HL-60 (cell line): ENCODE data around the gene ITFG1.

Experiments used
- DNase-seq, 2 experiments: peaks; one replicate each; pipeline ENCODE4 v3.0.0-alpha.2; 2010 to 2020; ENCODE audit warnings: low read depth in 1 of 2, low spot score in 1 of 2
- H3K27ac ChIP-seq: fragments of 250-450 bp; sonication (Bioruptor Pico); replicated peaks from 2 replicates; pipeline ENCODE4 v1.5.1; 2020; ENCODE audit warnings: mild to moderate bottlenecking, moderate library complexity
- H3K27me3 ChIP-seq: fragments of 250-450 bp; sonication (Bioruptor Pico); 2 replicates; pipeline ENCODE4 v1.5.1; 2021; ENCODE audit warnings: mild to moderate bottlenecking, moderate library complexity; ENCODE audit not compliant: insufficient read depth, poor library complexity, severe bottlenecking
- H3K4me3 ChIP-seq: replicated peaks from 2 replicates; pipeline ENCODE4 v1.5.1; 2011; ENCODE audit warnings: mild to moderate bottlenecking, control low read depth, low read length; ENCODE audit not compliant: insufficient read depth
- GABPA ChIP-seq: IDR thresholded peaks from 2 replicates; pipeline ENCODE4 v1.6.1; 2012; ENCODE audit warnings: low read depth
- POLR2AphosphoS5 ChIP-seq: IDR thresholded peaks from 2 replicates; pipeline ENCODE4 v1.6.1; 2012; ENCODE audit warnings: low read depth
- SPI1 ChIP-seq: IDR thresholded peaks from 2 replicates; pipeline ENCODE4 v1.6.1; 2012; ENCODE audit warnings: low read depth, mild to moderate bottlenecking, borderline replicate concordance
- TF ChIP-seq, protein P1 (sequence below): IDR thresholded peaks from 2 replicates; pipeline ENCODE4 v1.6.1; 2012; ENCODE audit warnings: low read depth; ENCODE audit not compliant: insufficient replicate concordance
- TF ChIP-seq, protein P2 (sequence below): IDR thresholded peaks from one replicate; pipeline ENCODE4 v1.5.1; 2011; ENCODE audit warnings: low read length, control low read depth, inconsistent platforms; ENCODE audit not compliant: insufficient read depth

ITFG1 gene

DNA sequence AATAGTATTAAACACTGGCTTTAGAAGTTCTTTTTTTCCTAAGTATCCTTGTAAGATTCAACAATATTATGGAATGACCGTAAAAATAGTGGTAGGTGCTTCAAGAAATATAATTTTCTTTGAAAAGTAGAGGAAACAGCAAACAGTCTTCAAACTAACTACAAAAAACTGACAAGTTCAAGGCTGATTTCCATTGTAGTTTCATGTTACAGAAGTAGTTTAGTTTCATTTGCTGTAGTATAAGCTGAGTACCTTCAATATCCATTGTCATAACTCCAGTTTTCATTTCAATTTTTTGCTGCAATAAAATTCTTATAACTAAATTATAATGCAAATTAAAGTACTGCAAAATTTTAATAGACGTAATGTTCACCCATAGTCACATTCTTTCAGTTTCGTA, 19.5 kb upstream of the ITFG1 start:
- no peak overlapping the region for H3K27ac ChIP-seq
- DNase-seq: no peak
- H3K4me3 ChIP-seq: no peak overlapping the region
- H3K27me3 ChIP-seq: no peaks in the 10 kb centered on the region
- TF ChIP-seq, protein P1, sequence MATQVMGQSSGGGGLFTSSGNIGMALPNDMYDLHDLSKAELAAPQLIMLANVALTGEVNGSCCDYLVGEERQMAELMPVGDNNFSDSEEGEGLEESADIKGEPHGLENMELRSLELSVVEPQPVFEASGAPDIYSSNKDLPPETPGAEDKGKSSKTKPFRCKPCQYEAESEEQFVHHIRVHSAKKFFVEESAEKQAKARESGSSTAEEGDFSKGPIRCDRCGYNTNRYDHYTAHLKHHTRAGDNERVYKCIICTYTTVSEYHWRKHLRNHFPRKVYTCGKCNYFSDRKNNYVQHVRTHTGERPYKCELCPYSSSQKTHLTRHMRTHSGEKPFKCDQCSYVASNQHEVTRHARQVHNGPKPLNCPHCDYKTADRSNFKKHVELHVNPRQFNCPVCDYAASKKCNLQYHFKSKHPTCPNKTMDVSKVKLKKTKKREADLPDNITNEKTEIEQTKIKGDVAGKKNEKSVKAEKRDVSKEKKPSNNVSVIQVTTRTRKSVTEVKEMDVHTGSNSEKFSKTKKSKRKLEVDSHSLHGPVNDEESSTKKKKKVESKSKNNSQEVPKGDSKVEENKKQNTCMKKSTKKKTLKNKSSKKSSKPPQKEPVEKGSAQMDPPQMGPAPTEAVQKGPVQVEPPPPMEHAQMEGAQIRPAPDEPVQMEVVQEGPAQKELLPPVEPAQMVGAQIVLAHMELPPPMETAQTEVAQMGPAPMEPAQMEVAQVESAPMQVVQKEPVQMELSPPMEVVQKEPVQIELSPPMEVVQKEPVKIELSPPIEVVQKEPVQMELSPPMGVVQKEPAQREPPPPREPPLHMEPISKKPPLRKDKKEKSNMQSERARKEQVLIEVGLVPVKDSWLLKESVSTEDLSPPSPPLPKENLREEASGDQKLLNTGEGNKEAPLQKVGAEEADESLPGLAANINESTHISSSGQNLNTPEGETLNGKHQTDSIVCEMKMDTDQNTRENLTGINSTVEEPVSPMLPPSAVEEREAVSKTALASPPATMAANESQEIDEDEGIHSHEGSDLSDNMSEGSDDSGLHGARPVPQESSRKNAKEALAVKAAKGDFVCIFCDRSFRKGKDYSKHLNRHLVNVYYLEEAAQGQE: no peak
- TF ChIP-seq, protein P2, sequence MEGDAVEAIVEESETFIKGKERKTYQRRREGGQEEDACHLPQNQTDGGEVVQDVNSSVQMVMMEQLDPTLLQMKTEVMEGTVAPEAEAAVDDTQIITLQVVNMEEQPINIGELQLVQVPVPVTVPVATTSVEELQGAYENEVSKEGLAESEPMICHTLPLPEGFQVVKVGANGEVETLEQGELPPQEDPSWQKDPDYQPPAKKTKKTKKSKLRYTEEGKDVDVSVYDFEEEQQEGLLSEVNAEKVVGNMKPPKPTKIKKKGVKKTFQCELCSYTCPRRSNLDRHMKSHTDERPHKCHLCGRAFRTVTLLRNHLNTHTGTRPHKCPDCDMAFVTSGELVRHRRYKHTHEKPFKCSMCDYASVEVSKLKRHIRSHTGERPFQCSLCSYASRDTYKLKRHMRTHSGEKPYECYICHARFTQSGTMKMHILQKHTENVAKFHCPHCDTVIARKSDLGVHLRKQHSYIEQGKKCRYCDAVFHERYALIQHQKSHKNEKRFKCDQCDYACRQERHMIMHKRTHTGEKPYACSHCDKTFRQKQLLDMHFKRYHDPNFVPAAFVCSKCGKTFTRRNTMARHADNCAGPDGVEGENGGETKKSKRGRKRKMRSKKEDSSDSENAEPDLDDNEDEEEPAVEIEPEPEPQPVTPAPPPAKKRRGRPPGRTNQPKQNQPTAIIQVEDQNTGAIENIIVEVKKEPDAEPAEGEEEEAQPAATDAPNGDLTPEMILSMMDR: no peak
- TF ChIP-seq SPI1: no peak
- TF ChIP-seq GABPA: no peak
- TF ChIP-seq POLR2AphosphoS5: no peak

DNA sequence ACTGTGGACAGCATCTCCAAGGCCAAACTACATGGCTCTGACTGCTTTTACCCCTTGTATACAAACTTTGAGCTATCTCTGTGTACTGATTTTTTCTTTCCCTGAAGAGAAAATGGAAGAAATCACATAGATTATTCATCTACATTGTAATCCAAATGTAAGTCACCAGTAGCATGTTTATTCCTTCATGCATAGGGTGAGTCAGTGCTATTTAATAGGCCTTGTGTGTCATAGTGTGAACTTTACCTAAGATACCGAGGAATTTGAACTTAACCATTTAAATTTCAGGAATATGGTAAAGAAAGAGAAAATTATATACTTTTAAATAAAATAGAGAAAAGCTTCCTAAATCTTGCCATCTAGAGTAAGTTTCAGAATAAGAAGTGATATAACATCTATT, 16.8 kb upstream of the ITFG1 start:
- Histone ChIP-seq H3K27me3 (no peaks in the 10 kb centered on the region), H3K27ac (no peak overlapping the region), H3K4me3 (no peak overlapping the region)
- no peak for DNase-seq
- no peak for TF ChIP-seq SPI1
- TF ChIP-seq, protein P2: no peak
- TF ChIP-seq, protein P1: no peak
- TF ChIP-seq POLR2AphosphoS5: no peak
- no peak for TF ChIP-seq GABPA

DNA sequence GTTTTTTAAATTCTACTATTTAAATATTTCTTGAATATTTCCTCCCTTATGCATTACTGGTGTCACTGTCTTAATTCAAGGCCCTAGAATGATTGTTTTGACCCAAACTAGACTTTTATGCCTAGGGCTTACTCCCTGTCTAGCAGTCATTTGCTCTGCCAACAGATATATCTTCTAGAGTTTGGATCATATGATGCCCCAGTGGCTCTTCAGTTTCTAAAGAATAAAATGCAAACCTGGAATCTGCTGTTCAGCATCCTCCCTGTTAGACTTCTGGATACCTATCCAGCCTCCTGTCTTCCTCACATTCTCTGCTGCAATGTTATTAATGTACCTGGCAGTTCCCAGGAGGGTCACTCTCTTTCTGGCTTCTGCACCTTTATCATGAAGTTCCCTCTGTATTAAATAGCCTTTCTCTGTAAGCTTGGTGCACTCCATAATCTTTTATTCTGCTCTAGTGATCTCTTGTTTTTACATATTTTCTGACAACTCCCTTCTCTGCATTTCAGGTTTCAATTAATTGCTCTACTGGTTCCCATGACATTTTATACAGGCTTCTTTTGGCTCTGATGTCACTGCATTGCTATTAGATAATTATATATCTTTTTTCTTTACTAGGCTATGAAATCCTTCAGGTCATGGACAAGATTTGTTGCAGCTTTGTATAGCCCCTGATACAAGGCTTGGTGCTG, 15.9 kb upstream of the ITFG1 start:
- no peaks in the 10 kb centered on the region for H3K27me3 ChIP-seq
- H3K4me3 ChIP-seq: no peak overlapping the region
- DNase-seq: no peak
- TF ChIP-seq GABPA: no peak
- H3K27ac ChIP-seq: no peak overlapping the region

DNA sequence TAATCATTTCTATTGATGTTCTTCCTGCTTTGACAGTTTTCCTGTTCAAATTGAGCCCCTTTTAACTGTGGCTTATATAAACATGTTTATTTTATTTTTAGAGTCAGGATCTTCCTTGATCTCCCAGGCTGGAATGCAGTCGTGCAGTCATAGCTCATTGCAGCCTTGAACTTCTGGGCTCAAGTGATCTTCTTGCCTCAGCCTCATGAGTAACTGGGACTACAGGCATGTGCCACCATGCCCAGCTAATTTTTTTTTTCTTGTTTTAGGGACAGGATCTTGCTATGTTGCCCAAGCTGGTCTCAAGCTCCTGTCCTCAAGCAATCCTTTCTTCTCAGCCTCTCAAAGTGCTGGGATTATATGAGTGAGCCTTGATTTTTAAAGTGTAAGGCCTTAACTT, 14.9 kb upstream of the ITFG1 start:
- no peak for TF ChIP-seq POLR2AphosphoS5
- TF ChIP-seq, protein P1: no peak
- TF ChIP-seq, protein P2: no peak
- no peak for TF ChIP-seq SPI1
- TF ChIP-seq GABPA: no peak
- Histone ChIP-seq H3K27ac (no peak overlapping the region), H3K4me3 (no peak overlapping the region), H3K27me3 (no peaks in the 10 kb centered on the region)
- DNase-seq: no peak
